RKO (cell line): ENCODE data around the gene AGAP3.

ENCODE experiments used
- DNase-seq: peaks from one replicate; pipeline ENCODE4 v3.0.0-alpha.2; 2016; ENCODE audit warnings: low spot score

AGAP3 gene

DNA sequence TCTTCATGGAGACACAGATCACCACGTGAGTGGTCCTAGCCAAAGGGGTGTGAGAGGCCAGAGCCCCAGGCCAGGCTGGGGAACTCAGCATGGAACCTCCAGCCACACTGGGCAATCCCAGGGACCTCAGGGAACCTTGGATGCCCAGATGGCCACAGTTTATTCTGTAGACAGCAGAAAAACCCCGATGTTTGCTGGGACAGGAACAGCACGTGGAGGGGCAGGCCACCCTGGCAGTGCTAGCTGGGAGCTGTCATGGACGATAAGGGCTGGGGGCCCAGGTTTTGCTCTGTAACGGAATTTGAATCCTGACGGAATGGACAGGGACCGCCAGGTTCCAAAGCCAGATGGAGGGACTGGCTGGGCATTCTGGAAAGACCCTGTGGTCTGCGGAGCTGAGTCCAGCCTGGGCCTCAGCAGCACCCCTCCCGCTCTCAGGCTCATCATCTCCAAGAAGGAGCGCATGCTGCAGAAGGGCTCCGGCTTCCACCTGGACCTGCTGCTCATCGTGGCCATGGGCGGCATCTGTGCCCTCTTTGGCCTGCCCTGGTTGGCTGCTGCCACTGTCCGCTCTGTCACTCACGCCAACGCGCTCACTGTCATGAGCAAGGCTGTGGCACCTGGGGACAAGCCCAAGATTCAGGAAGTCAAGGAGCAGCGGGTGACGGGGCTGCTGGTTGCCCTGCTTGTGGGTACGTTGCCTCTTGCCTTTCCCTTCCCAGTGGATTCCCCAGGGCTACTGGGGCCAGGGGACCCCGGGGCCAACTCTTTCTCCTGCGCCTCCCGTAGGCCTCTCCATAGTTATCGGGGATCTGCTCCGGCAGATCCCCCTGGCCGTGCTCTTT lies 11.2 kb upstream of the AGAP3 start:
- no peak for DNase-seq

DNA sequence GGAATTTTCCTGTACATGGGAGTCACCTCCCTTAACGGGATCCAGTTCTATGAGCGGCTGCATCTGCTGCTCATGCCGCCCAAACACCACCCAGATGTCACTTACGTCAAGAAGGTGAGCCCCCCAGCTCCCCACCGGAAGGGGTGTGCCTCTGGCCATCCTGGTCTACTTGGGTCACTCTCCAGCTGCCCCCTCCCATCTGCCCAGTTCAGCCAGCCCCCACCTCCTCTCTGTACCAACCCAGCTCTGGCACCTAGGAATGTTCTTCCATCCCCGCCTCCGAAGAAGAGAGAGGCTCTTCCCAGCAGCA lies 10.7 kb upstream of the AGAP3 start:
- DNase-seq = no peak

DNA sequence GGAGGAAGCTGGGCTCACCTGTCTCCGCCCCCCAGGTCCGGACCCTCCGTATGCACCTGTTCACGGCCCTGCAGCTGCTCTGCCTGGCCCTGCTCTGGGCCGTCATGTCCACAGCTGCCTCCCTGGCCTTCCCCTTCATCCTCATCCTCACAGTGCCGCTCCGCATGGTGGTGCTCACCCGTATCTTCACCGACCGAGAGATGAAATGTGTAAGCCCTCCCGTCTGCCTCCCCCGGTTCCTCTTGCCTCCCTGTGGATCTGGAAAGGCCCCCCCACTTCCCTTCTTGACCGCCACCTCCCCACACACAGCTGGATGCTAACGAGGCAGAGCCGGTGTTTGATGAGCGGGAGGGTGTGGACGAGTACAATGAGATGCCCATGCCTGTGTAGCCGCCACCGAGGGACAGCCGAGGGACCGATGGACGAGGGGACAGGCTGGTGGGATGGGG lies 10.3 kb upstream of the AGAP3 start:
- no peak for DNase-seq

DNA sequence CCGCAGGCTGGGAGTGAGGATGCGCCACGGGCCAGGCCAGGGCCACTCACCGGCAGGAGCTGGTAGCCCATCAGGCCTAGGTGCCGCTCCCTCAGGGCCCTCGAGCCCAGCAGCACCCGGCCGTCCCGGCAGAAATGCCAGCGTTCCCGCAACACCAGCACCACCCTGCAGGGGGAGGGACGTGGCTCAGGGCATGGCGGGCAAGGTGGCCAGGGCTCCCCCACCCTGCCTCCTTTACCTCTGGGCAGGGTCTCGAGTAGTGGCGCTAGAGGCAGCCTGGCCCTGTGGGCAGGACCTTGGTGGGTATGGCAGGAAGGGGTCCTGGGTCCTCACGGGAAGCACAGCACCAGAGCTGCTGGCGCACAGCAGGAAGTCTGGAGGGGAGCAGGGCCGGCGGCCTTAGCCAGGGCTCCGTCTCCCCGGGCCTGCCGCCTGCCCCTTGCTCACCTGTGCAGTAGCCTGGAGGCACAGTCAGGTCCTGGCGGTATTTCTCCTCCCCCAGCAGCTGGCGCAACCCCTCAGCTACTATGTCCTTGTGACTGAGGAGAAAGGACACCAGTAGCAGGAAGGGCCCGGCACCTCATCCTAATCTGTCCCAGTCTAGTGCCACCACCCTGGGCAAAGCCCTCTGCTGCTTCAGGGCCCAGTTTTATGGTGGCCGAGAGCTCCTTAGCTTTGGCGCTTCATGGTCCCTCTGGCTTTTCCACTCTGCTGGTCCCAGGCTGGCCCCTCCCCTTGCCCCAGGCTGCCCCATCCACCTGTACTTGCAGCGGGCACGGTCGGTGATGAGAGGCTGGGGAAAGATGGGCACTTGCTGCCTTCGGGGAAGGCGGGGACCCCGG lies 9.2 kb upstream of the AGAP3 start:
- DNase-seq = peak; percentile 42

DNA sequence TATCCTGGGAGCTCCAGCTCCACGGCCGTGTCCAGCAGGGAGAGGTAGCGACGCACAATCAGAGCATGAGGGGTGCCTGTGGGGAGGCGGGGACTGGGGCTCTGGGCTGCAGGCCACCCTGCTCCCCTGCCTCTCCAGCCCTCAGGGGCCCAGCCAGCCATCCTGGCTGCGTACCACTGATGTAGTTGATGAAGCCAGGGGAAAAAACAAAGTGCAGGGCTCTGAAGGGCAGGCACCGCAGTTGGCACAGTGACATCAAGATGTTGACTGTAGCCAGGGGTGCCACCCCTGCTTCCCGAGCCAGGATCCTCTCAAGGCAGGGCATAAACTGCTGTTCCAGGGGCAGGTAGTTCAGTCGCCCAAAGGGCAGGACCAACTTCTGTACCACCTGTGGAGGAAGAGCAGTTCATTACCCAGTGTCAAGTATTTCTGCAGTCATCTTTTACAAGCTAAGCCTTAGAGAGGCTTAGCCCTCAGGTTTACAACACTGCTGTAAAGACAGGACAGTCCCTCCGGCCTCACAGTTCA lies 8.5 kb upstream of the AGAP3 start:
- DNase-seq = no peak

DNA sequence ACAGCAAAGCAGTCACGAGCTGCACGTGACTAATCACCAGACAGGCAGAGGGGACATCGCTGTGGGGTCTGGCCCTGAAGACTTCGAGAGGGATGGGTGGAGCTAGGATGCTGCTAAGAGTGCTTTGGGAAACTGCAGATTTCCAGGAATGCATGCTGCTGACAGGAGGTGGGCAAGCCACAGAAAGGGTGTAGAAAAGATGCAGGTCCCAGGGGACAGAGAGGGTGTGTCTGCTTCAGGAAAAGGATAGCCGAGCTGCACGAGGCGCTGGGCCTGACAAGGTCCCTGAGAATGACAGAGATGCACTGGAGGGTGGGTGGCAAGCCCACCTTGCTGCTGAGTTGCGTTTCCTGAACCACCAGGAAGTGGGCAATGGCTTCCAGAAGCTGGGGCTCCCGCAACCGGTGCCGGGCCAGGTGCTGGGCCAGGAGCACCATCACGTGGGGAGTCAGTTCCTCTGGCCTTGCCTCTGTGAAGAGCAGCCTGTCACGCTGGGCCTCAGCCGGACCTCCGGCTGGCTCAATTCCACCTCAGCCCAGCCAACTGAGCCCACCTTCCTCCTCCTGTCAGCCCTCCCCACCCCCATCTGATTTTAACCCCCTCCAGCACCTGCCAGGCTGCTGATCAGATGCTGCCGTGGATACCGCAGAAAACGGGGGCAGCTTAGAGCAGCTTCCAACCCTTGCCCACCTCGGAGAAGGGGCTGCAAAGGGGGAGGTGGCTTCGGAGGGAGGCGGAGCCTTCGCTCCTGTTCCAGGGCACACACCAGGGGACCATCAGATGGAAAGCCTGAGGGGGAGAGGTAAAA lies 7.8 kb upstream of the AGAP3 start:
- peak; percentile 55 for DNase-seq

DNA sequence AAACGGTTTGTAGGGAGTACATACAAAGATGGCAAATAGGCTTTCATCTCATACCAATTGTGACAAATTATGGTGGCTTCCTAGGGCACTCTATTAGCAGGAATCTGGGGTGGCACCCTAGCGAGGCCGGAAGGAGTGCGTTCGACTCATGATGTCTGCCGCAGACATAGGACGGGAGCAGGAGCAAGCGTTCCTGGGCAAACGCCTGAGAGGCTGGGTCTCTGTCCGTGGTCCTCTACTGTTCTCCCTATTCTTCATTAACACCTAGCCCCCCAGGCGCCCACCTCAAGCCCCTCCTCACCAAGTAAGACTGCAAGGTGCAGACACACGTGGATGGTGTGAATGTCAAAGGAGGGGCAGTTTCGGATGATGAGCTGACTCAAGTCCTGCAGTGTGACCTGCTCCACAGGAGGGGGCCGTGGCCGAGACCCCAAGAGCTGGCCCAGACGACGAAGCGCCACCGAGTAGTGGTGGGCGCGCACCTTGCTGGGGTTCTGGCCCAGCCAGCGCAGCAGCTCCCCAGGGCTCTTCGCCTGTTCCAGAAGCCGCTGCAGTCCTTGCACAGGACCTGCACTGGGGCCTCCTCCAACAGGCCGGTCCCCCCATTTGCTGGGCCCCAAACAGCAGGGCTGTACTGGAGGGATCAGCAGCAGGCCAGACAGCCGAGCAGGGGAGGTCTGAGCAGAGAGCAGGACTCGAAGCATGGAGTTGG lies 6.9 kb upstream of the AGAP3 start:
- DNase-seq = no peak

DNA sequence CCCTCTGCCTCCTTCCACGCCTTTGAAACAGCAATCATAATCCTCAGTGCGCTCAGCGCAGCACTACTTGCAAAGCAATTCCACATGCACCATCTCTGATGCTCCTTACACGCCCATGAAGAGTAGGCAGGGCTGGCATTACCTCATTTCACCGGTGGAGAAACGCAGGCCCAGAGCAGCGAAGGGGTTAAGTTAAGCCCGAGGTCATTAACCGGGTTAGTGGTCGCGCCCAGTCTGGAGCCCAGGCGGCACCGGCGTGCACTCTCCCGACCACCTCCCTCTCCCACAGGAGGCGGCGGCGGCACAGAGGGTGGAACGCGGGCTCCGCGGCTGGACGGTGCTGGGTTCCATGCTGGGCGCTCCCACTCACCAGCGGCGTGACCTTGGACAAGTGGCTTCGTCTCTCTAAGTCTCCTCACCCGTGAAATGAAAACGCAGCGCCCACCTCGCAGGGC lies 6.2 kb upstream of the AGAP3 start:
- DNase-seq = peak; percentile 77

DNA sequence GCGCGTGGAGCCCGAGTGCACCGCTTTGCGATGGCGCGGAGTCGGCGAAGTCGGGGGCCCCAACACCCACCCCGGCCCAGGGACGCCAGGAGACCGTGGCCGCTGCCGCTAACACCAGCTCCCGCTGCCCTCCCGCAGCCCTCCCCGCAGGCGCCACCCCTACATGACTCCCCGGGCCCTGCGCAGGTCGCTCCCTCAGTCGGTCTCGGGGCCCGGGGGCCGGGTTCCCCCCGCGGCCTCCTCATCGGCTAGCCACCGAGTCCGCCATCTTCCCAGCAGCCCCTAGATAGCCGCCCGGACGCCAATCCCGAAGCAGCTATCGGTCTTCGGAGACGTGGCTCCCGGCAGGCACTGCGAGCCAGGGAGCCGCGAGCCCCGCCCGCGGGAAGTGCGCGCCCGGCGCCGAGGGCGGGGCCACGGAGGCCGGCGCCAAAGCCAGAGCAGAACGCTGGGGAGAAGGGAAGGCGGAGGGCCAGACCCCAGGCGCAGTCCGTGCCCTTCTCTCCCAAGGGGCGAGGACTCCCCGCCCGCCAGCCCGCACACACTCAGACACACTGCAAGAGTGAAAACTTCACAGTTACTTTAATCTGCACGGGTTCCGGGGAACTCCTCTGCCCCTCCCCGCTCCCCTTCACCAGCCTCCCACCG lies 5.6 kb upstream of the AGAP3 start, which contains the start of gene FASTK:
Gene FASTK (minus strand): TSS at position 288 of the 648 bp plus-strand sequence. CDS start 43 bp downstream, at position 245.
- DNase-seq = peak; percentile 95

DNA sequence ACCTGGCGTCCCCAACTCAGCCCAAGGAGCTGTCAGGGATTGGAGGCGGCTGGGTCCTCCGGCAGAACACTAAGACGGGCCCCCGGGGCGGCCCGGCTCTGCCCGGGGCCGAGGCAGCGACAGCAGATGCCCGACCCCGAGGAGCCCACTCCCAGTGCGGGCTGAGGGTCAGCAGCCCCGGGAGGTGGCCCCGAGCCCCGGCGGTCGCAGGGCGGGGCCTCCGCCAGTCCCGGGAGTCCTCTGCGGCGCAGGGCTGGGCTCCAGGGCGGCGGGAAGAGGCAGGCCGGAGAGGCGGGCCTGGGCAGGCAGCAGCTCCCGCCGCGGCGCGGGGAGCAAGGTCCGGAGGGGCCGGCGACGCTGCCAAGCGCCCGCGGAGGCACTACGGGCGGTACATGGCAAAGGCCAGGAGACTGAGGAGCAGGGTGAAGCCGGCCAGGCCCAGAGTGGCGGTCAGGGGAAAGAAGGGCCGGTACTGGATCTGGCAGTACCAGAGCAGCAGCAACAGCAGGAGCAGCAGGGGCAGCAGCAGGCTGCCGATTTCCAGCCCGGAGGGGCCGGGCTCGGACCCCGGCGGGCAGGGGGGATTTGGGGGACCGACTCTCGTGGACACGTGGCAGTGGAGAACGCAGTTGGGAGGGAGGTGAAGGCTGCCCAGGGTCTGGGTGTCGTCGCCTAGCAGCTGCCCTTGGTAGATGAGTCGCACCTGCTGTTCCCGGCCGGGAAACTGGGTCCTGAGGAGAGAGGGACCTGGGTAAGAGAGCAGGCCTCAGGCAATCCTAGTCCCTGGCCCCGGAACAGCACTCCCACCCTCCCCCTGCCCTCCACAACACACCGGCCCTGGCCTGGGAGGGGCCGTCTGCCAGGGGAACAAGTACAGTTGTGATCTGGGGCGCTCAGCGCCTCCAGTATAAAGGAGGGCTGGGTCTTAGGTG lies 4.8 kb upstream of the AGAP3 start:
- DNase-seq = peak; percentile 67

DNA sequence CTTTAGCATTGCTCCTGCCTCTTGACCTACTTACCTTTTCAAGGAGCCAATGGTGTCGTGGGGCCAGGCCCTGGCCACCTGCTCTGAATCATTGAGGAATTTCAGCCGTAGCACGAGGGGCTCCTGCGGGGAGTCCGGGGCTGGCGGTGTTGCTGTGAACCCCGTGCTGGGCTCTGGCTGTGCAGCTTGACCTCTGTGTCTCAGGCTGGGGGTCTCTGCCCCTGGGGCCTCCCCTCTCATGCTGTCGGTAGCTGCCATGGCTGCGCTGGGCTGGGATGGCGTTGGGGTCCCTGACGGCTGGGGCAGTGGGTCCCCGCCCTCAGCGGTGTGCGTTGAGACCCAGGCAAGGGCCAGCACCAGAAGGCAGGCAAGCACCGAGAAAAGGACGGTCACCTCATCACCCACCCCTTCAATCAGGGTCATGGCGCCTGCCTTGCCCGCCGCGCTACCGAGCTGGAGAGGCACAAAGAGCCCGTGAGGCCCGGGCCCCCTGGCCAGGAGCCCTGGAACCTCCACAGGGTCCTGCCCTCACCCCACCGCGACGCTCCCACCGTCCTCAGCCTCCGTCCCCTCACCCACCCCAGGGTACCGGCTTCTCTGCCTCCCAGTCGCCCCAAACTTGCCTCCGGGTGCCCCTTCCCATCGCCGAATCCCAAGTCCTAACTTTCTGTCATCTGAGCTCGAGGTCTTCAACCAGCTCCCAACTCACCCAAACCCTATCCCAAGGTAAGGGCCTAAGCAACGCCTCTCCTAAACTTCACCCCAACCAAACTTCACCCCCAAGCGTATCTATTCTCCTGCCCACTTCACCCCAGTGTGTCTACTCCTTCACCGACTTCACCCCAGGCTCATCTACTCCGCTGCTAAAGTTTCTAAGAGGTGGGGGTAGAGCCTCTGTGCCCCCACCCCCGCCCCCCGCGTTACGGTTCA lies 3.9 kb upstream of the AGAP3 start:
- DNase-seq = peak; percentile 61

DNA sequence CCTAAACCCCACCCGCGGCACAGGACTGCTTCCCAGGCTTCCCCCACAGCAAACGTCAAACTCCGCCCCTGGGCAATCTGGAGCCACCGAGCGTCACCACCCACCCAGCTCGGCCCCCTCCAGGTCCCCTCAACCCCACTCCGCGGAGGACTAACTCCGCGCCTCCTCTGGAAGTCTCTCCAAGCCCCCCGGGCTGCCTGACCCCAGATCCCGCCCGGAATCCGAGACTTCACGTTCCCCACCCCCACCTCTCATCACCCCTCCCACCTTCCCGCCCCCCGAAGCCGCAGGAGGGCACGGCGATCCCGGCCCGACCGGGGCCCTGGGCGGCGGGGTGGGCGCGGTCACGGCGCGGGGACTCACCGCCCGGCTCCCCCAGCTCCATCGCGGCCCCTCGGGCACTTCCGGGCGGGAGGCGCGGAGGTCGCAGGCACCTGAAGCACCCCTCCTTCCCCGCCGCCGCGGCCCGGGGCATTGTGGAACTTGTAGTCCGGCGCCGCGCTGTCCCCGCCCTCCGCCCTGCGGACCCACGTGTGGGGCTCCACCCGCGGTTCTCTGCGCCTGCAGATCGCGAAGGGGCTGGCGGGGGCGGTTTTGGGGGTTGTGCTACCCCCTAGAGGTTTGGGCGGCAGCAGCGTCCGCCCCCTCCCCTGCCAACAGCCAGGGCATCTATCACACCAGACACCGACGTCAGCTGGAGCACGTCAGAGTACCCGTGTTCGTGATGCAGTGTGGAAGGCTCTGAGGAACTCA lies 3.0 kb upstream of the AGAP3 start, which contains the start of gene TMUB1:
Gene TMUB1 (minus strand): TSS at position 423 of the 753 bp plus-strand sequence. CDS start 930 bp downstream, outside the sequence.
- peak; percentile 80 for DNase-seq

DNA sequence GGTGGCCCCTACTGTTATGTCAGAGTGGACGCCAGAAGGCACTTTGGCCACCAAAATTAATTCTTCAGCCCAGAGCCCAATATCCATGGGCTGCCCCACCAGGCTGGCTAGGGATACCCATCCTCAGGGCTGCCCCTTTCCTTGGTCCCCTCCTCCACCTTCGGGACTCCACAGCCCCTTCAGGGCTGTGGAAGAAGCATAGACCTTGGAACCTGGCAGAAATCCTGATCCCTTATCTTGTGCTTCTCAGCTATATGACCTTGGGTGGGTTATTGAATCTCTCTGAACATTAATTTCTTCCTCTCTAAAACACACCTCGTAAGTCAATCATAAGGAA lies 2.5 kb upstream of the AGAP3 start:
- no peak for DNase-seq

DNA sequence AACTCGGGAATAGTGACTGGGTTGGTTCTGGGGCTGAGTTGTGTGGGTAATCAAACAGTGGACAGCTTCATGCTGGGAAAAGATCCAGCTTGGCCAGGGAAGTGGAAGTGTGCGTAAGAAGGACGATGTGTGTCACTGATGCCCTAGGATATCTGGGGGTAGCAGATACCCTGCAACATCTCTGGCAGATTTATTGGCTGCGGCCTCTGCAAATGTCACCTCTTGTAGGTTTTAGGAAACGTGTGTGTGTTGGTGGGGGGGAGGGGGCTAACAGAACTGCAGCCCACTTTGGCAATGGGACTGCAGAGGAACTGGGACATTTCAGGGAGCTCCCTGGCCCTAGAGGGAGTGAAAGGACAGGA lies 965 bp upstream of the AGAP3 start:
- DNase-seq = no peak

DNA sequence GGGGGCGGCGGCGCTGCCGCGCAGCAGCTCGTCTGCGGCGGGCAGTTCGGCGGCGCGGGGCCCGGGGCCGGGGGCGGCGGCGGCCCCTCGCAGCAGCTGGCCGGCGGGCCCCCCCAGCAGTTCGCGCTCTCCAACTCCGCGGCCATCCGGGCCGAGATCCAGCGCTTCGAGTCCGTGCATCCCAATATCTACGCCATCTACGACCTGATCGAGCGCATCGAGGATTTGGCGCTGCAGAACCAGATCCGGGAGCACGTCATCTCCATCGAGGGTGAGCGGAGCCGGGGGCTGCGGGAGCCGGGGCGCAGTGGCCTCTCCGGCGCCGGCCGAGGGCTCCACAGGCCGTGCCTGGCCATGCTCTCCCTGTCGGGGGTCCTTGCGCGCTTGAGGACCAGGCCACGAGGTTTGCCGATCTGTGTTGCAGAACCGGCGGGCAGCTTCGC lies 548 bp downstream of the AGAP3 start:
- DNase-seq = peak; percentile 66

DNA sequence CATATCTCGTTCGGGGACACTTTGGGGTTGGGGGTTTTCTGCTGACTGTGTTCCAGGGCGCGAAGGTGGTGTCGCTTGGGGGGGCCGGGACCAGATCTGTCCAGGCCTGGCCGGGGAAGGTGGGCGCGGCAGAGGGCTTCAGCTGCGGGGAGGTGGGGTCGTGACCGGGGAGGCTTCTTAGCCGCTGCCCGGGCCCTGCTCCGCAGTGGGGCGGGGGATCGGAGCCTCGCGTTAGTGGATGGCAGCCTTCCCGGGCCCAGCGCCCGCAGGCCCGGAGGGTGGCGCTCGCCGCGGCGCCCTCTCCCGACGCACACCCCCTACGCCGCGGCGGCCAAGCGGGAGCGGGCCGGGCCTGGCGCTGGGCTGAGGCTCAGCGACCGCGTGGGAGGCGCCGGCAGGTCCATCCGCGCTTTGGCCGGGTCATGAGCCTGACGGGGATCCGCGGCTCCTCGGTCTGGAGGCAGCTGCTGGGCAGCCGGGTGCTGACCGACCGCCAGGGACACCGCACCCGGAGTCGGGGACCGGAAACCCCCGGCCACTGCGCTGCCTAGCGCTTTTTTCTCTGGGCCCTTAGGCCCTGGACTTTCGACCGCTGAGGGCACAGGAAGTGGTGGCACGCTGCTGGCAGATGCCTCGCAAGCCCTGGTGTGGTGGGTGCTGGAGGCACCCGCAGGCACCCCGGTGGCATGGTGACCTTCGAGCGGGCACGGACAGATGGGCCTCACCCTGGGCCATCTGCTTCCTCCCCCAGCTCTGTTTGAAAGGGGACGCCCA lies 1.2 kb downstream of the AGAP3 start:
- DNase-seq = peak; percentile 72
